Fibroblast of lung (primary cell): Measurements from ENCODE around the gene LSM2.
"Not testable (repeated sequence)": the region's sequence is repeated elsewhere in the genome, so short reads cannot be mapped to it uniquely, and the experiment has no call there.

ENCODE experiments used
- CTCF ChIP-seq, 2 donors: IDR thresholded peaks in 1 of 2; conservative IDR thresholded peaks in 1 of 2; 1 replicate in 1 of 2; 2 replicates in 1 of 2; pipeline ENCODE4 v1.5.1; 2011 to 2012; ENCODE audit warnings: low read length in 2 of 2, control low read depth in 1 of 2, inconsistent platforms in 1 of 2, low read depth in 1 of 2, mild to moderate bottlenecking in 1 of 2
- EZH2 ChIP-seq: IDR thresholded peaks from 2 replicates; pipeline ENCODE4 v1.5.1; 2012; ENCODE audit warnings: low read length, control low read depth, mild to moderate bottlenecking; ENCODE audit errors: missing control alignments

GRCh38 chr6:31838114-31838553 lies 31.4 kb upstream of the LSM2 start:
- not testable (repeated sequence) for TF ChIP-seq CTCF (conservative IDR thresholded peaks at IDR 0.05 in 1 of 2, IDR thresholded peaks at IDR 0.05 in 1 of 2; ENCODE audit: low read depth in 1 of 2, low read length in 2 of 2); EZH2
